Central memory CD4-positive, alpha-beta T cell (primary cell): ENCODE measurements around the gene NEDD4L.

ENCODE experiments used
- DNase-seq: peaks from one replicate; pipeline ENCODE4 v3.0.0; 2022

NEDD4L gene

DNA sequence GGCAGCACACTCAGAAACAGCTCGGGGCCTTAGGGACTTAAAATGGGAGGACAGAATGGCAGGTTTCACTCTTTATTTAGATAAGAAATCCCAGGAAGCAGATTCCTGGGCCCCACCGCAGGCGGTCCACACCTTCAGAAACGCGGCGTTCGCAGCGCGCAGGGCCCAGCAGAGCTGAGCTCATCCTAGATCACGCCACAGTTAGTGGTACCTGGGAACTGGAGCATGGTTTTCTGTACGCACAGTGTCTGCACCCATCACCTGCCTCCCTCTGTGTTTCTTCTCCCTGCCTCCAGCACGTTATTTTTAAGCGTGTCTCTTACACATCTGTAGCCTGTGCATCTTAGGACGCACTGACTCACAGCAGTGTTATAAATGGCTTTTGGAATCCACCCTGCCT is 342.8 kb downstream of the NEDD4L start:
- DNase-seq: no peak

GRCh38 chr18:58387716-58388115 is 343.7 kb downstream of the NEDD4L start:
- no peak for DNase-seq

GRCh38 chr18:58388736-58389135 is 344.7 kb downstream of the NEDD4L start:
- no peak for DNase-seq

GRCh38 chr18:58389745-58390144 is 345.7 kb downstream of the NEDD4L start:
- DNase-seq: no peak

DNA sequence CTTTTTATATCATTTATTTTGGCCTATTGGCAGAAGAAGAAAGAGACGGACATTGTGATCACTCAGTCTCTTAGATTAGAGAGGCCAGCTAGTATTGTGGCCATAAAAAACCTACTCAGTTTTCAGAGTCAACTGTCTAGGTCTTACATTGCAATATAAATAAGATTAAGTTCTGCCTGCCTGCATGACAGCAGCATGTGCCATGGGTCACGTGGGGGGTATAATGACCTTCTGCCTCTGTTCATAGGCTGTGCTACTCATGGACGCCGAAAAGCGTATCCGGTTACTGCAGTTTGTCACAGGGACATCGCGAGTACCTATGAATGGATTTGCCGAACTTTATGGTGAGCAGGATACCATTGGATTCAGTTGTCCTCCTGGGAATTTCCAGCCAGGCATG is 346.4 kb downstream of the NEDD4L start:
- DNase-seq: no peak

DNA sequence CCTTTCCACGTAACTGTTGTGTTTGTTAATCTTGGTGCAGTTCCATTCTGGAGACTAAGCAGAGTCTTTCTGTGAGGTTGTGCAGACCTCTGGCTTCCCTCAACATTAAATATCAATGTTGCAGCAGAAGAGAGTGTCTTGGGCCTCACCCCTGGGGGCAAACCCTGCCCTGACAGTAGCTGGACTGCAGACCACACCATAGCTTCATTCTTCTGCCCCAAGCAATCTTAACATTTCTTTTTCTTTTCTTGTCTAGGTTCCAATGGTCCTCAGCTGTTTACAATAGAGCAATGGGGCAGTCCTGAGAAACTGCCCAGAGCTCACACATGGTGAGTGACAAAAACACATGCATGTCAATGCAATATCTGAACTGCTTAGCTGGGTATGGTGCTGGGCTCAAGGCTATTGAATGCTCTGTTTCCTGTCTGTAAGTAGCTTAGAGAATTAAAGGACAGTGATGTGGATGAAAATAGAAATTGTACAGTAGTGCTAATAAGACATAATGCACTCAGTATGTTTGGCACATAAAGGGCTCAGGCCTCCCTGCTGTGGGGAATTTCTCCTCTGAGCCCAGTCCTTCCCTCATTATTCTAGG is 347.3 kb downstream of the NEDD4L start:
- DNase-seq: no peak

DNA sequence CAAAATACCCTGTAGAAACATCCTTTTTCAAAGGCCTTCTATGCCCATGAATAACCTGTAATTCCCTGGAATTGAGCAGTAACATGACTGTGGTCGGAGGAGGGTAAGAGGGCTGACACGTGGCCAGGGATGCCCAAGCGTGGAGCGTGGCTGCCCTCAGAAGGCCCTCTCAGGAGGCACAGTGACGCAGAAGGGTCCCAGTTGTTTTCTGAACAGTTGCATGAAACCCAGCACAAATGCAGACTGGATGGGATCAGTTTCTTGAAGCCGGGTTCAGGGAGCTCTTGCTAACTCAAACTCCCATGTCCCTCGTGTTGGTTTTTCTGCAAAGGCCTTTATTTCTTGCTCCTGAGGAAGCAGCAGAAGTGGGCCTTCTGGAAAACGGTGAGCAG is 347.9 kb downstream of the NEDD4L start:
- no peak for DNase-seq

GRCh38 chr18:58392324-58393000 is 348.4 kb downstream of the NEDD4L start:
- DNase-seq: no peak

DNA sequence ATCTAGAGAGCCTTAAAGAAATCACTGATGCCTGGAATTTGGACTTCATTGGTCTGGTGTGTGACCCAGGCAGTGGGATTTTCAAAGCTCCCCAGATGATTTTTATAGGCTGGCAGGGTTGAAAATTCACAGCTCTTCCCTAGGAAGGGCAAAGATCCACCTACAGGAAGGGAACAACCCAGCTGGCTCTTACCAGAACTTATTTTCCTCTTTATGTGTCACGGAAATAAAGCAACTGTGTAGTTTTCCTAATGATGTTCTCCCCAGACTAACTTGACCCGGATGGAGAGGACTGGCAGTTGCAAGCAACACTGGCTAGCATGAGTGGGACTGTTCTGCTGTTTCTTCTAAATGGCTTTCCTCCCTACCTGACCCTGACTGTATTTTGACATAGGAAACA is 349.3 kb downstream of the NEDD4L start:
- no peak for DNase-seq

DNA sequence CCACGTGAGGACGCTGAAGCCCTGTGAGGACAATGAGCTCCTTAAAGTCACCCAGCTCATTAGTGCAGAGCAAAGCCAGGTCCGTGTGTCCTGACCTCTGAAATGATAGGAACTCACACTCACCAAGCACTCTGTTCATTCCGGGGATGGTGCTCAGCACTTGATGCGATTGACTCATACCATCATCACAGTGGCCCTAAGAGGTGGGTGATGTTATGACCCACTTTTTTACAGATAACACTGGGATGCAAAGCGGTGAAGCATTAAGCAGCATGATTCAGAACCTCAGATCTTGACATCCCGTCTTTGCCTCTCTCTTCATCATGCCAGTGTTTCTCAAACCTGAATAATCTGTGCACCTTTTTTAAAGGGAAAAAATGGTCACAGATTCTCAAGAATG is 350.0 kb downstream of the NEDD4L start:
- DNase-seq: no peak

DNA sequence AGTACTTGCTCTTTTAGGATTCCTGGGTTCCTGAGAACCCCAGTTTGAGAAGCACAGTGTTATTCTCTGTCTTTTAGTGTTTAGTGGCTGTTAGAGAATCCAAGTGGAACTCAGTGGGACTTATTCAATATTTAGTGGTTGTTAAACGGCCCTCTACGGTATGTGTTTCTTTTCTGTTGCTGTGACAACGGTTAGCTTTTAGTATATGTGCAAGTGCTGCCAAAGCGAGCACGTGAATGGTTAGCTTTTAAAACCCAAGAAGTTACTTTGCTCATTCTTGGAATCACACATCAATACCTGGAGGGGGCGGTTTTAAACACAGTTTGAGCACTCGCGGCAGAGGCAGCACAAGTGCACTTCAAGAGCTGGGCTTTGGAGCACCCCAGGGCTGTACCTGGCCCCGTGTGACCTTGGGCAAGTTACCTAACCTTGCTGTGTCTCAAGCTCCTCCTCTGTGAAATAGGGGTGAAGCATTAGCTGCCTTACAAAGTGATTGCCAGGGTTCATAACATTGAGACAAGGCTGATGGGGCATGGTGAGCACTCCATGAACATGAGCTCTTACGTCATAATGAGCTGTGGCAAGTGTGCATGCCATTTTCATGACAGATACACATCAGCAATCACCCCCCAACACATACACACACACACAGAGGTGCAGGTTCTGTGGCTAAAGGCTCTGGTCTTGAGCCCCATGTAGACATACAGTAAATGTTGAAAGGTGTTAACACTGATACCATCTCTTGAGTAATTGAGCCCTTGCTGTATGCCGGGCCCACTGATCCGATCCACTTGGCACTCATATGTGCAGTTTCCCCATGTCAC is 350.8 kb downstream of the NEDD4L start:
- DNase-seq: no peak

DNA sequence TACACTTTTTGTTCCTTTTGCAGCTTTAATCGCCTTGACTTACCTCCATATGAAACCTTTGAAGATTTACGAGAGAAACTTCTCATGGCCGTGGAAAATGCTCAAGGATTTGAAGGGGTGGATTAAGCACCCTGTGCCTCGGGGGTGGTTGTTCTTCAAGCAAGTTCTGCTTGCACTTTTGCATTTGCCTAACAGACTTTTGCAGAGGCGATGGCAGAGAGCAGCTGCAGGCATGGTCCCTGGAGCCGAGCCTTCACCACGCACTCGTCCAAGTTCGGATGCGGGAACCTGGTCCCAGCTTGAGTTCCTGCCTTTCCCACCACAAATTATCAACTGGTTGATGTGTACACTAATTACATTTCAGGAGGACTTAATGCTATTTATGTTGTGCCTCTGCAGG is 352.1 kb downstream of the NEDD4L start:
- no peak for DNase-seq

DNA sequence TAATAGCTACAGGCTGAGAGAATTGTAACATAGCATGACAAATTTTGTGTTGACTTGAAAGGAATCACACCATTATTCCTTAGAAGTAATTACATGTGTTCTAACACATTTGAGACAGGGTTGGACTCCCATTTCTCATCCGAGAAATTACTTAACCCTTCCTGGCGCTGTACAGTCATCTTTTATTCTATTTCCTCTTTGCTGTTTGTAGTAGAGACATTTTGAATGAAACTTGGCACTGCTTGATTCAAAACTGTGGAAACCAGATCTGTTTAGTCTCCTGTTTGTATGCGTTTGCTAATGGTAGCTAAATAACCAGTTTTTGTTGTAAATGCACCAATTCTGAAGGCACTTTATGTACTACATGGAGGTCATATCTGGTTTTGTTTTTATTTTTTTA is 352.9 kb downstream of the NEDD4L start:
- DNase-seq: no peak

GRCh38 chr18:58397385-58398132 is 353.5 kb downstream of the NEDD4L start:
- DNase-seq: no peak

- DNase-seq: no peak
Observed at GRCh38 chr18:58398648-58399398, 354.8 kb downstream of the NEDD4L start.

- DNase-seq: peak; percentile 8
Observed at GRCh38 chr18:58400331-58400870, 356.4 kb downstream of the NEDD4L start.

DNA sequence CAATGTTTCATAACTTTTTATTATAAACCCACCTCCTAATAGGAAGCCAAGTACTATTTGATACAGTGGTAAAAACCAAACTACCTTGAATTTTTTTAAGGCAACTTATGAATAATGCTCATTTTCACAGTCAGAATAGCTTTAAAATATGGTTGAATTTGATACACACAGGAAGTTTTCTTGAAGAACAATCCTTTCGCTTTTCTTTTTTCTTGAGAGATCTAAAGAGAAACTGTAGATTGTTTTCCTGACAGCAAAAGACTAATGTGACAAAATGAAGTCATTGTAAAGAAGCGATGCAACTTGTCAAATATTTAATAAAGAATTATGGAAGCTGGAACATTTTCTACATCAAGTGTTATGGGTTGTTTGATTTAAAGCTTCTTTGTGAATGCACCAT is 357.2 kb downstream of the NEDD4L start:
- no peak for DNase-seq

- no peak for DNase-seq
Observed at GRCh38 chr18:58402247-58402646, 358.2 kb downstream of the NEDD4L start.

DNA sequence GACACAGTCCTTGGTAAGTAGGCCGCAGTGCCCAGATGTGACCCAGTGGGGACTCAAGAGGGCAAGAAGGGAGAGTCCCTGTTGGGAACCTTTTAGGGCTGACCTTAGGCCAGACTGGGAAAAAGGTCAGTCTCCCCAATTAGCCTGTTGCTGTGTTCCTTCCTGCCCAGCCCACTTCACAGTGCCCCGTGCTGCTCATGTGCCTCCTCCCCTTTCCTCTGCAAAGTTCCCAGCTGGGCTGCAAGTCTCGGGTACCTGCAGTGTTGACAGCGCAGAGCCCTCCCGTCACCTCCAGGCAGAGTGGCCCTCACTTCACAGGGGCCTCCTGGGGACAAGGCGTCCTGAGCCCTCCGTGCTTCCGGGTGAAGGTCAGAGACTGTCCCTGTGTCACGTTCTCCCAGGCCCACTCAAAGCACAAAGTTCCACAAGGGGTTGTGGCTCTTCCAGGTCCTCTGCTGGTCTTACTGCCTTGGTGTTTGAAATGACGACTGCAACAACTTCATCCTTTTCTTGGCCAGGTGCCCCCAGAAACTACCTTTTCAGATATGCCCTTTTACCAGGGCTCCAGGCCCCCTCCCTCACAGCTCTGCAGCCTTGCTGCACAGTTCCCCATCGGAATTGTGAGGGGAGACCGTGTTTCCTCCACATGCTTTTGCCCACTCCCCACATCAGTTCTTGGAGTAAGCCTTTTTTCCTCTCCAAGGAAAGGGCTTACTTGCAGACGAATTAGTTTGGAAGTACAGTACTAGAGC is 359.1 kb downstream of the NEDD4L start:
- DNase-seq: no peak

- no peak for DNase-seq
Observed at GRCh38 chr18:58403799-58404455, 359.9 kb downstream of the NEDD4L start.
